ENCODE data around the gene PRLH.

- TF ChIP-seq POLR2A (IDR thresholded peaks at IDR 0.05; ENCODE audit: extremely low read depth, insufficient read length): no peak
- TF ChIP-seq, protein P1, sequence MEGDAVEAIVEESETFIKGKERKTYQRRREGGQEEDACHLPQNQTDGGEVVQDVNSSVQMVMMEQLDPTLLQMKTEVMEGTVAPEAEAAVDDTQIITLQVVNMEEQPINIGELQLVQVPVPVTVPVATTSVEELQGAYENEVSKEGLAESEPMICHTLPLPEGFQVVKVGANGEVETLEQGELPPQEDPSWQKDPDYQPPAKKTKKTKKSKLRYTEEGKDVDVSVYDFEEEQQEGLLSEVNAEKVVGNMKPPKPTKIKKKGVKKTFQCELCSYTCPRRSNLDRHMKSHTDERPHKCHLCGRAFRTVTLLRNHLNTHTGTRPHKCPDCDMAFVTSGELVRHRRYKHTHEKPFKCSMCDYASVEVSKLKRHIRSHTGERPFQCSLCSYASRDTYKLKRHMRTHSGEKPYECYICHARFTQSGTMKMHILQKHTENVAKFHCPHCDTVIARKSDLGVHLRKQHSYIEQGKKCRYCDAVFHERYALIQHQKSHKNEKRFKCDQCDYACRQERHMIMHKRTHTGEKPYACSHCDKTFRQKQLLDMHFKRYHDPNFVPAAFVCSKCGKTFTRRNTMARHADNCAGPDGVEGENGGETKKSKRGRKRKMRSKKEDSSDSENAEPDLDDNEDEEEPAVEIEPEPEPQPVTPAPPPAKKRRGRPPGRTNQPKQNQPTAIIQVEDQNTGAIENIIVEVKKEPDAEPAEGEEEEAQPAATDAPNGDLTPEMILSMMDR (IDR thresholded peaks at IDR 0.05; ENCODE audit: low read depth, low read length): no peak
- TF ChIP-seq MAX (IDR thresholded peaks at IDR 0.05; ENCODE audit: low read depth, low read length): no peak
Observed at GRCh38 chr2:237604391-237604790, 38.0 kb downstream of the PRLH start.

Measured in NB4 (cell line).